Raji (cell line): ENCODE results near the gene TLX2.
A peak's percentile ranks its signal among the peaks of the same experiment; 100 is the strongest.

Experiments used
- POLR2A ChIP-seq: IDR thresholded peaks from 2 replicates; pipeline ENCODE4 v1.6.1; 2011; ENCODE audit warnings: low read depth, low read length, control low read depth; ENCODE audit not compliant: insufficient read depth

TLX2 gene

GRCh38 chr2:74514368-74515270 lies at the start of gene TLX2:
TLX2 (plus strand) TSS chr2:74514450; CDS start chr2:74514807, 357 bp downstream.
- TF ChIP-seq POLR2A, result no peak

- TF ChIP-seq POLR2A, result no peak
Measured at GRCh38 chr2:74471332-74472065, 42.8 kb upstream of the TLX2 start.

DNA sequence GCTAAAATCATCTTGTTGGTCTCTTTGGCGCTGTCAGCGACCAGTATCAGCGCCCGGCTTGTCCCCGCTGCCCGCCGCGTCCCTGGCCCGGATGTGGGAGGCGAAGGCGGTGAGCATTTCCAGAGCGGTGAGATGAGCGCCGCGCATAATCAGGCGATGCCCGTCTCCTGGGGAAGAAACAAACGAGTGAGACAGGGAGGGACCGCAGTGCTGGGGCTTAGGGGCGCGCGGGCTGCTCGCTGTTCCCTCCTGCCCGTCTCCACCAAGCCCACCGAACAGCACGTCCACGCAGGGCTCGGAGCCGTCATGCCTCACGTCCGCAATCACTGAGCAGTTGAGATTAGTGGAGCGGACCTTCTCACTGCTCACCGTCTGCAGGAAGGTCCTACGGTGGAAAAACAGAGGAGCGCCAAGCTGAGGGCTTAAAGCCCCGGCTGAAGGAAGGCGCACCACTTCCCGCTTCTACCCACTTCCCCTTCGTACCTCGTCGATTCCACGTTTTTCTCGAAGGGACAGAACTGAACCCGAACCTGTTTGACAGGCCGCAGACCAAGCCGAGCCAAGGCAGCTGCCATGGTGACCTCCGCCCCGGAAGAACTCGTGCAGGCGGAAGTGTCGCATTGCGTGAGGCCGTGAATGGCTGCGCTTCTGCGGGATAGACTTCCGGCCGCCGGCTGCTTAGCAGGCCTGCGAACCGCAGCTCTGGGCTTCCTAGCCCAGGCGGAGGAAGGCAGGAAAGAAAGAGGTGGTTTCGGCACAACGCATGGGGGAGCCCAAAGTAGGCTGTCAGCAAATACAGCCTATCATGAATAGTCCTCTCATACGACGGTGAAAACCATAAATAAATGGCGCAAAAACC lies 41.9 kb upstream of the TLX2 start, which contains the start of gene MRPL53:
TSS of gene MRPL53 (minus strand) at position 595 of the 859 bp plus-strand sequence. CDS start at position 575, 20 bp downstream.
- TF ChIP-seq POLR2A, result peak; percentile 92

DNA sequence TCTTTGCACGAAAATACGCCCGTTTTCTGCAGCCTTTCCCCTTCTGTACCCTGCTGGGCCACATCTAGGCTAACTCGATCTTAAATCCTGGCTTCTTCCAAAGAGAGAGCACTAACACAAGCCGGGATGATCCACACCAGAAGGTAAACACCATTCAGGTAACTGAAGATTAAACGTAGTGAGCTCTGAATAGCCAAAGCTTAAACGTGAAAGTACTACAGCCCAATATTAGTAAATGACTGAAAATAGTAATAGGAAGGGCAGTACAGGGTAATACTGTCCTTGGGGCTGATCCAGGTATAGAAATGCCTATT lies 41.3 kb upstream of the TLX2 start:
- TF ChIP-seq POLR2A, result no peak

DNA sequence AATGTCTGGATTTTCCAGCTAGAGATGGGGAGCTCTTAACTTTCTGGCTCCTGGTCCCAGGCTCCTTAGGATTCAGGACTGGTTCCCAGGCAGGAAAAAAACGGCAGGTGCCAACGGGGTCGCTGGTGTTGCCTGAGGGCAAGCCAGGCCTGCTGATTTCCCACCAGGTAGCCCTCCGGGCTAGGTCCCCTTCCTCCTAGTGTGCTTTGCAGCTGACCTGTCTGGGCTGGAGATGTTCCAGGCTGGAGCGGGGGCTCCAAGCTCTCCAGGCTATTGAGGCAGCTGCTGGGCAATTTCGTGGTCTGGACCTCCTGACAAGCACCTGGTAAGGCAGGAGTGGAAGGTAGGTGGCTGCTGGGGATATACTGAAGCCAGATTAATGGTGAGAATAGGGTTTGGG lies 39.8 kb upstream of the TLX2 start:
- no peak for TF ChIP-seq POLR2A

GRCh38 chr2:74474899-74475298 lies 39.4 kb upstream of the TLX2 start:
- no peak for TF ChIP-seq POLR2A

- no peak for TF ChIP-seq POLR2A
Measured at GRCh38 chr2:74481431-74481830, 32.8 kb upstream of the TLX2 start.

DNA sequence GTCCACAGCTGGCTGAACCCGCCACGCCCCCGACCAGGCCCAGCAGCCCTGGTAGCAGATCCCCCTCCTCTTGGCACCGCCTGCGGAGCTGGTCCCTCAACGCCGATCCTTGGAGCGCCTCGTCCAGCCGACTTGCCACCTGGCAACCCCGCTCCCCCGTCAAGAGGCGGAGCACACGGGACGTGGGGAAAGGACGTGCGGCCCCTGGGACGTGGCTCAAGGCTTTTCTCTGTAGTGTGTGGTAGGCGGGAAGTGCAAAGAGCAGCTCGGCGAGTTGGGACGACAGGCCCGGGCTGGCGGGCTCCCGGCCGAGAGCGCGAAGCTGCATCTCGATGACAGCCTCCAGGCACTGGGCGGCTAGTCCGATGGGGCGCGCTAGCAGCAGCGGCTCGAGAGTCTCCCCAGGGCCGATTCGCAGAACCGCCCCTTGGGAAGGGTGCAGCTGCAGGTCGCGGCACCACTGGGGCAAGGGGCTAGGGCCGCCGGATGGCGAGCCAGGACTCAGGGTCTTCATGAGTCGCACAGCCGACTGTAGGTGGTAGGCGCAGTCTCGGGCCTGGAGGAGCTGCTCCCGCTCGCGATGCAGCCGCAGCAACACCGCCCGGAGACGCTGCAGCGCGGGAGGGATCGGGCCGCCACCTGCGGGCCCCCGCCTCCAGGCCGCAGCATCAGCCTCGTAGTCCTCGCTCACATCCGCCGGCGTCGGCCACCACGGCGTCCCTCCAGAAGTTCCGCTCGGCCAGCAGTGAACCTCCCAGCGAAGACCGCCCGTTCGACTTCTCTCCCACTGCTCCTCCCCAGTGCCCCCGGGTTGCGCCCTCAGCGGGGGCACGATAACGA lies 32.1 kb upstream of the TLX2 start:
- no peak; the same call in 1 of the 2 replicates for TF ChIP-seq POLR2A

GRCh38 chr2:74482801-74483674 lies 31.2 kb upstream of the TLX2 start, which contains the start of the genes CCDC142 and TTC31:
CCDC142 (minus strand) TSS chr2:74482998; CDS start chr2:74482837, 161 bp downstream.
TTC31 (plus strand) TSS chr2:74483081; CDS start chr2:74483096, 15 bp downstream.
- TF ChIP-seq POLR2A, result peak; percentile 78

DNA sequence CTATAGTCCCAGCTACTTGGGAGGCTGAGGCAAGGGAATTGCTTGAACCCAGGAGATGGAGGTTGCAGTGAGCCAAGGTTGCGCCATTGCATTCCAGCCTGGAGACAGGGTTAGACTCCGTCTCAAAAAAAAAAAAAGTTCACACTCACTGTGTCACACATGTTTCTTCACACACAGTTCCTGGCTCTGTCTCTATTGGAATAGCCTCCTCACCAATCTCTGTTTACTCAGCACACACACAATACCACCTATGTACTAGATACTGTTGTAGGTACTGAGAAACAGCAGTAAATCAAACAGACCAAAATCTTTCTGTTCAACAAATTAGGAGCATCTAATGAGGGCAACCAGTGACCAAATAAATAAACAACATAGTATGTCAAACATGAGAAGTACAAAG lies 28.1 kb upstream of the TLX2 start:
- no peak for TF ChIP-seq POLR2A

DNA sequence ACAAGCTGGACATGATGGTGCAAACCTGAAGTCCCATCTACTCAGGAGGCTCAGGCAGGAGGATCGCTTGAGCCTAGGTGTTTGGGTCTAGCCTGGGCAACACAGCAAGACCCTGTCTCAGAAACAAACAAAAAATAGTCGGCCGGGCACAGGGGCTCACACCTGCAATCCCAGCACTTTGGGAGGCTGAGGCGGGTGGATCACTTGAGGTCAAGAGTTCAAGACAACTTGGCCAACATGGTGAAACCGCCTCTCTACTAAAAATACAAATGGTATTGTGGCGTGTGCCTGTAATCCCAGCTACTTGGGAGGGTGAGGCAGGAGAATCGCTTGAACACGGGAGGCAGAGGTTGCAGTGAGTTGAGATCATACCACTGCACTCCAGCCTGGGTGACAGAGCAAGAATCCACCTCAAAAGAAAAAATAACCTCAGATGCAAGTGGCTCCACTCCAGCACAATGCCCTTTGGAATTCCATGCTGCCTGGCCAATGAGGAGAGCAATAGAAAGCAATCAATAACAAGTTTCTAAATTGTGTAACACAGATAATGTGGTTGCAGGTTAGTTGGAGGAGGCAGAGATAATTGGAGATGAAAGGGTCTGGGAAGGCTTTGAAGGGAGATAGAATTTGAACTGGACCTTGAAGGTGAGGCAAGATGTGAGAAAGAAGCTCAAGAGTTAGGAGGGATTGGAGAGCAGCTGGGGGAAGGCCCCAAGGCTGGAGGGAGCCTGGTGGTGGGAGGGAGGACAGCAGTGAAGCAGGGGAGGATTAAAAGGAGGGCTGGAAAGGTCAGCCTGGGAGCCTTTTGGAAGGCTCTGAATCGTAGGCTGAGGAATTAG lies 25.4 kb upstream of the TLX2 start:
- TF ChIP-seq POLR2A, result no peak

DNA sequence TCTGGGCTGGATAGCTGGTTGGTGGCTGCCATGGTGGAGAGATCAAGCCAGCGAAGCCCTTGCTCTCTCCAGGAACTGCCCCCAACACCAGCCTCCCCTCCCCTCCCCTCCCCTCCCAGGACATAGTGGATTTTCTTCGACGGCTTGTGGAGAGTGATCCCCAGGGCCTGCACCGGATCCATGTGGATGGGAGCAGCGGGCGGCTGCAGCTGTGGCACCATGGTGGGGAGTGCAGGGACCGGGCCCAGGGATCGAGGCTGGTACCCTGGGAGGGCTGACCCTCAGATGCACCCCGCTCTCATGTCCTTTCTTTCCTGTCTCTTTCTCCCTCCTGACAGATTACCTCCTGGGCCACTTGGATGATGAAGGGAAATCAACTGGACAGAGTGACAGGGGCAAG lies 24.3 kb upstream of the TLX2 start:
- no peak for TF ChIP-seq POLR2A
